Measurements from ENCODE around the gene NINL.
"Not testable (repeated sequence)": the region's sequence is repeated elsewhere in the genome, so short reads cannot be mapped to it uniquely, and the experiment has no call there.

The NINL gene

DNA sequence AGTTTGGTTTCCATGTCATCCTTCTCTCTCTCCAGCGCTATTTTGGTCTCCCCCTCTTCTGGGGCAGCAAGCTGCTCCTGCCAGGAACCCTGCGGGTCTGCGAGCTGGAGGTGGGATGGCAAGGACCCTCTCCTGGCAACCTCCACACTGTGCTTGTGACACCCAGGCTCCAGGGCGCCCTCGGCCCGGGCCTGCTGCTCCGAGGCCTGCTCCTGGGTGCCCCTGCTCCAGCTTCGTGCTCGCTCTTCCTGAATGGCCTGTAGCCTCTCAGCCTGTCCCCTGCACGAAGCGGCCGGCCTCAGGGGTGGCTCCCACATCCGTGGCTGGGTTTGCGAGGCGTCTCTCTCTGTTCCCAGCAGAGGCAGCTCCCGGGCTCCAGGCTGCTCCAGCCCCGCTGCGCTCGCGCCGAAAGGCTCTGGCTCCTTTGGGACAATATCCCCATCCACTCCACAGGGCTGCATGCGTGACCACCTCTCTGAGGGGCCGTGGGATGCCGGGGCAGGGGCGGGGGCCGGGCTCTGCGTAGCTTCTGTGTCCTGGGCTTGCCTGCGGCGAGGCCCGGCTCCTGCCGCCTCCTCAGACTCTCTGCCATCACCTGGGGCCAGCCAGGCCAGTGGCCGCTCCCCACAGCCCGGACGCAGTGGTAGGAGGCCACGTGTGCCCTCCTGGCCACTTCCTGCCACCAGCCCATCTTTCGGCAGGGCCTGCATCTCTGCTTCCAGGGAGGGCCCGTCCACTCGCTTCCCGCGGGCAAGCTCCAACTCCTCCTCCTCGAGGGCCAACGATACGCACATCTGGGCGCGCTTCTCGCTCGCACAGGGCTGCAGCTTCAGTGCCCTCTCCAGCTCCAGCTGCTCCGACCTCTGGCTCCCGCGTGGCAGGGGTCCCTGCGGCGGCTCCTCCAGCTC, 109.0 kb downstream of the NINL start:
- DNase-seq (ENCODE audit: extremely low read depth, low read depth) = no peak
- no peak overlapping the region for H3K4me3 ChIP-seq (replicated peaks; ENCODE audit: low read depth, low read length)
- TF ChIP-seq, protein P1, sequence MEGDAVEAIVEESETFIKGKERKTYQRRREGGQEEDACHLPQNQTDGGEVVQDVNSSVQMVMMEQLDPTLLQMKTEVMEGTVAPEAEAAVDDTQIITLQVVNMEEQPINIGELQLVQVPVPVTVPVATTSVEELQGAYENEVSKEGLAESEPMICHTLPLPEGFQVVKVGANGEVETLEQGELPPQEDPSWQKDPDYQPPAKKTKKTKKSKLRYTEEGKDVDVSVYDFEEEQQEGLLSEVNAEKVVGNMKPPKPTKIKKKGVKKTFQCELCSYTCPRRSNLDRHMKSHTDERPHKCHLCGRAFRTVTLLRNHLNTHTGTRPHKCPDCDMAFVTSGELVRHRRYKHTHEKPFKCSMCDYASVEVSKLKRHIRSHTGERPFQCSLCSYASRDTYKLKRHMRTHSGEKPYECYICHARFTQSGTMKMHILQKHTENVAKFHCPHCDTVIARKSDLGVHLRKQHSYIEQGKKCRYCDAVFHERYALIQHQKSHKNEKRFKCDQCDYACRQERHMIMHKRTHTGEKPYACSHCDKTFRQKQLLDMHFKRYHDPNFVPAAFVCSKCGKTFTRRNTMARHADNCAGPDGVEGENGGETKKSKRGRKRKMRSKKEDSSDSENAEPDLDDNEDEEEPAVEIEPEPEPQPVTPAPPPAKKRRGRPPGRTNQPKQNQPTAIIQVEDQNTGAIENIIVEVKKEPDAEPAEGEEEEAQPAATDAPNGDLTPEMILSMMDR (IDR thresholded peaks at IDR 0.05; ENCODE audit: low read depth, low read length, missing control alignments) = no peak

DNA sequence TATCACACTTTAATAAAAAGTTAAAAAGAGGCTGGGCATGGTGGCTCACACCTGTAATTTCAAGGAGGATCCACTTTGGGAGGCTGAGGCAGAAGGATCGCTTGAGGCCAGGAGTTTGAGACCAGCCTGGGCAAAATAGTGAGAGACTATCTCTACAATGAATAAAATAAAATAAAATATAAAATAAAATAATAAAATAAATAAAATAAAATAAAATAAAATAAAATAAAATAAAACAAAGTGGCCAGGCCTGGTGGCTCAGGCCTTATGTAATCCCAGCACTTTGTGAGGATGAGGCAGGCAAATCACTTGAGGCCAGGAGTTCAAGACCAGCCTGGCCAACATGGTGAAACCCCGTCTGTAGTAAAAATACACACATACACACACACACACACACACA, 112.0 kb downstream of the NINL start:
- not testable (repeated sequence) for DNase-seq (ENCODE audit: extremely low read depth, low read depth); H3K4me3 ChIP-seq (replicated peaks; ENCODE audit: low read depth, low read length)

DNA sequence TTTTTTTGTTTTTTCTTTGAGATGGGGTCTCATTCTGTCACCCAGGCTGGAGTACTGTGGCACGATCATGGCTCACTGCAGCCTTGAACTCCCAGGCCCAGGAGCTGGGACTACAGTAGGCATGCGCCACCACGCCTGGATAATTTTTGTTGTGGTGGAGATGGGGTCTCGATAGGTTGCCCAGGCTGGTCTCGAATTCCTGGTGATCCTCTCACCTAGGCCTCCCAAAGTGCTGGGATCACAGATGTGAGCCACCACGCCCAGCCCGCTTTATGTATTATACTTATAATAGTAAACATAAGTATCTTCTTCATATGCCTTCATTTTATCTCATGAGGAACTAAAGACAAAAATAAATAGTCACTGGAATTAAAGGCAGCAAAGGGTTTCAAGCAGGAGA, 114.3 kb downstream of the NINL start:
- no peak overlapping the region for H3K4me3 ChIP-seq (replicated peaks; ENCODE audit: low read depth, low read length)
- TF ChIP-seq, protein P1 (IDR thresholded peaks at IDR 0.05; ENCODE audit: low read depth, low read length, missing control alignments) = no peak
- DNase-seq (ENCODE audit: extremely low read depth, low read depth) = no peak

DNA sequence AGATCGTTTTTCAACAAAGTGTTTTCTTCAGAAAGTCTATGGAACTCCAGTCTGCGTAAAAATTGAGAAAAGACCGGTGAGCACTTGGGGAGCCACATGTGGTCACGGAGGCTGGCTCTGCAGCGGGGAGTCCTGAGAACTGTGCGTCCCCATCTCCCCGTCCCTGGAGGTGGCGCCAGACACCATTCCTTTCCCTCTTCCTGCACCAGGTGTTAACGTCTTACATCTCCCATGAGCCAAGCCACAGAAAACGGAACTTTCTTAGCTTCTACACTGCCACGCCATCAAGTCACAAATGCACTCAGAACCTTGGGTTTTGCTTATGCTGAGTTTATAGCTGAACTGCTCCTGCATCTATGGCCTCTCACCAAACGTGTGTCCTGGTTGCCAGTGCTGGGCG, 115.3 kb downstream of the NINL start:
- no peak for DNase-seq (ENCODE audit: extremely low read depth, low read depth)
- no peak overlapping the region for H3K4me3 ChIP-seq (replicated peaks; ENCODE audit: low read depth, low read length)
- TF ChIP-seq, protein P1 (IDR thresholded peaks at IDR 0.05; ENCODE audit: low read depth, low read length, missing control alignments) = peak; percentile 59

DNA sequence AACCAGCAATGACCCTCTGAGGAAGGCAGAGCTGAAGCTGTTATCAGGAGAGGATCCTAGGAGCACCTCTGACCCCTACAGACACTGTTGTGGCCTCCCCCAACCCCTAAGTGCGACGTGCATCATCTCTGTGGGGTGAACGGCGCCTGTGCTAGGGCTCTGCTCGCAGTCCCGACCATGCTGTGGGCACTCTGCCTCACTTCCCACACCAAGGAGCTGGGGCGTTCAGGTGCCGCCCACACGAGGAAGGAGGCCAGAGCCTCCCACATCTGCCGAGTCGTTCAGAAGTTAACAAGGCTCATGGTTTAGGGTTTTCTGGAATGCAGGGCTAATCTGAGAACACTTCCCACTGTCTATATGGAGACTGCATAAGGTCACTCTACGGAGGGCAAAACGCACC, 115.8 kb downstream of the NINL start:
- DNase-seq (ENCODE audit: extremely low read depth, low read depth) = no peak
- TF ChIP-seq, protein P1 (IDR thresholded peaks at IDR 0.05; ENCODE audit: low read depth, low read length, missing control alignments) = no peak

DNA sequence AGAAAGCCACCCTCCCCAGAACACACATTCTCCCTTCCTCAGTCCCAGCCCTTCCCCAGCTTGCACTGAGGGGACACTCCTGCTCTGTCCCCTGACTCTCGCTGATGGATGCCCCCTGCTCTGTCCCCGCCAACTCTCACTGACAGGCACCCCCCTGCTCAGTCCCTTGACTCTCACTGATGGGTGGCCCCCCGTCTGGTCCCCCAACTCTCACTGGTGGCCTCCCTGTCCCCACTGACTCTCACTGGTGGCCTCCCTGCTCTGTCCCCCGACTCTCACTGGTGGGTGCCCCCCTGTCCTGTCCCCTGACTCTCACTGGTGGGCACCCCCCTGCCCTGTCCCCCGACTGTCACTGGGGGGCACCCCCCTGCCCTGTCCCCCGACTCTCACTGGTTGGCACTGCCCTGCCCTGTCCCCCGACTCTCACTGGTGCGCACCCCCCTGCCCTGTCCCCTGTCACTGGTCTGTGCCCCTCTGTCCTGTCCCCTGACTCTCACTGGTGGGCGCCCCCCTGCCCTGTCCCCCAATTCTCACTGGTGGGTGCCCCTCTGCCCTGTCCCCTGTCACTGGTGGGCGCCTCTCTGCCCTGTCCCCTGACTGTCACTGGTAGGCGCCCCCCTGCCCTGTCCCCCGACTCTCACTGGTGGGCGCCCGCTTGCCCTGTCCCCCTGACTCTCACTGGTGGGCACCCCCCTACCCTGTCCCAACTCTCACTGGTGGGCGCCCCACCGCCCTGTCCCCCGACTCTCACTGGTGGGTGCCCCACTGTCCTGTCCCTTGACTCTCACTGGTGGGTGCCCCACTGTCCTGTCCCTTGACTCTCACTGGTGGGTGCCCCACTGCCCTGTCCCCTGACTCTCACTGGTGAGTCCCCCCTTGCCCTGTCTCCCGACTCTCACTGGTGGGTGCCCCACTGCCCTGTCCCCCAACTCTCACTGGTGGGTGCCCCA, 116.9 kb downstream of the NINL start:
- H3K4me3 ChIP-seq (replicated peaks; ENCODE audit: low read depth, low read length) = no peak overlapping the region
- DNase-seq (ENCODE audit: extremely low read depth, low read depth) = no peak
- TF ChIP-seq, protein P1 (IDR thresholded peaks at IDR 0.05; ENCODE audit: low read depth, low read length, missing control alignments) = no peak

More for the DNA sequence above, 115.8 kb downstream of the NINL start:
- H3K4me3 ChIP-seq (replicated peaks; ENCODE audit: low read depth, low read length) = no peak overlapping the region

DNA sequence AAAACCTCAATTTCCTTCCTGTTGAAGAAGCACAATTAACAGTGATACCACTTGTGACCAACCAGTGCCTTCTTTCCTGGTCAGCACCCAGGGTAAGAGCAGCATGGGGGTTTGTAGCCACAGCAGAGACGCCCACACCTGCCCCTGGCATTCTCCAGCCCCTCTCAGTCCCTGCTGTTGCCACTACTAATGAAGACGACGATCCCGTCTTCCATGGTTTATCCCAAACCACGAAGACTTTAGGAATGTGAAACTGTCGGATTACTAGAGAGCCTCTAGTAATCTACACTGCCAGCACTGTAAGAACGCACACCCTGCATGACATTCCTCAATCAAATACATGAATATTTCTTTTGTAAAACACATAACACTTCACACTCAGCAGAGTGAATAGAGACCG, 117.9 kb downstream of the NINL start:
- TF ChIP-seq, protein P1 (IDR thresholded peaks at IDR 0.05; ENCODE audit: low read depth, low read length, missing control alignments) = no peak
- no peak overlapping the region for H3K4me3 ChIP-seq (replicated peaks; ENCODE audit: low read depth, low read length)
- DNase-seq (ENCODE audit: extremely low read depth, low read depth) = no peak
